Dedifferentiated amniotic fluid mesenchymal stem cell (primary cell): ENCODE measurements around the gene NADSYN1.
"Not testable (repeated sequence)": the region's sequence is repeated elsewhere in the genome, so short reads cannot be mapped to it uniquely, and the experiment has no call there.

Experiments used
- DNase-seq: peaks from one replicate; pipeline ENCODE4 v3.0.0-alpha.2; 2016; ENCODE audit errors: extremely low spot score

Gene NADSYN1

GRCh38 chr11:71453037-71453917 is at the start of gene NADSYN1:
TSS of gene NADSYN1 (plus strand) at chr11:71453203. CDS start at chr11:71453297, 94 bp downstream.
- DNase-seq: peak; percentile 95

GRCh38 chr11:71404209-71404608 is 48.8 kb upstream of the NADSYN1 start:
- no peak for DNase-seq

- DNase-seq: no peak
Observed at GRCh38 chr11:71406681-71407080, 46.3 kb upstream of the NADSYN1 start.

- no peak for DNase-seq
Observed at GRCh38 chr11:71407356-71407755, 45.6 kb upstream of the NADSYN1 start.

- no peak for DNase-seq
Observed at GRCh38 chr11:71408826-71409225, 44.2 kb upstream of the NADSYN1 start.

GRCh38 chr11:71410363-71410966 is 42.5 kb upstream of the NADSYN1 start:
- DNase-seq: no peak

GRCh38 chr11:71414645-71415044 is 38.4 kb upstream of the NADSYN1 start:
- no peak for DNase-seq

GRCh38 chr11:71418643-71419042 is 34.4 kb upstream of the NADSYN1 start:
- DNase-seq: no peak

- DNase-seq: no peak
Observed at GRCh38 chr11:71420455-71421241, 32.4 kb upstream of the NADSYN1 start.

- no peak for DNase-seq
Observed at GRCh38 chr11:71421392-71421950, 31.5 kb upstream of the NADSYN1 start.

- not testable (repeated sequence) for DNase-seq
Observed at GRCh38 chr11:71422318-71422717, 30.7 kb upstream of the NADSYN1 start.

GRCh38 chr11:71423181-71423790 is 29.7 kb upstream of the NADSYN1 start:
- DNase-seq: no peak

- DNase-seq: no peak
Observed at GRCh38 chr11:71425409-71425808, 27.6 kb upstream of the NADSYN1 start.

GRCh38 chr11:71425860-71426259 is 27.1 kb upstream of the NADSYN1 start:
- DNase-seq: no peak

- no peak for DNase-seq
Observed at GRCh38 chr11:71426413-71426812, 26.6 kb upstream of the NADSYN1 start.

GRCh38 chr11:71428861-71429435 is 24.1 kb upstream of the NADSYN1 start:
- DNase-seq: no peak

- no peak for DNase-seq
Observed at GRCh38 chr11:71429701-71430100, 23.3 kb upstream of the NADSYN1 start.

- no peak for DNase-seq
Observed at GRCh38 chr11:71430166-71430565, 22.8 kb upstream of the NADSYN1 start.

- no peak for DNase-seq
Observed at GRCh38 chr11:71431271-71431670, 21.7 kb upstream of the NADSYN1 start.

GRCh38 chr11:71432761-71433647 is 20.0 kb upstream of the NADSYN1 start:
- DNase-seq: no peak
